ENCODE data around the gene CCNQ.

- TF ChIP-seq CTCF (conservative IDR thresholded peaks at IDR 0.05 in 1 of 2, IDR thresholded peaks at IDR 0.05 in 1 of 2; ENCODE audit: low read depth in 1 of 2, low read length in 2 of 2) (no peak), EZH2 (IDR thresholded peaks at IDR 0.05; ENCODE audit: low read length, missing control alignments) (no peak)
These were observed 35.9 kb upstream of the CCNQ start for GRCh38 chrX:153634832-153635231.
